Right atrium auricular region (tissue), 2 donors: ENCODE measurements around the gene CNTN5. TPM values are rescaled to one million over a fixed set of nuclear protein-coding genes. Genes with fewer than 3 reads are reported as not detected.

ENCODE experiments used
- DNase-seq: peaks from one replicate; pipeline ENCODE4 v3.0.0-alpha.2; 2019; ENCODE audit warnings: low spot score
- H3K27ac ChIP-seq, 2 donors: fragments of 200-600 bp; sonication (generic); 1 replicate in 1 of 2; 2 replicates in 1 of 2; pipeline ENCODE4 v1.5.1; 2016 to 2019
- H3K27me3 ChIP-seq, 2 donors: fragments of 200-600 bp; sonication (generic); one replicate each; pipeline versions ENCODE4 v1.5.1 to v1.6.0; 2017 to 2019
- H3K36me3 ChIP-seq: fragments of 200-600 bp; sonication (generic); one replicate; pipeline ENCODE4 v1.5.1; 2016
- H3K4me1 ChIP-seq, 2 donors: fragments of 200-600 bp; sonication (generic); one replicate each; pipeline versions ENCODE4 v1.5.1 to v1.6.0; 2017 to 2019
- H3K4me3 ChIP-seq, 2 donors: fragments of 200-600 bp; sonication (generic); 1 replicate in 1 of 2; 2 replicates in 1 of 2; pipeline ENCODE4 v1.5.1; 2017 to 2019; ENCODE audit warnings: mild to moderate bottlenecking in 1 of 2, moderate library complexity in 1 of 2
- H3K9me3 ChIP-seq, 2 donors: fragments of 200-600 bp; sonication (generic); one replicate each; pipeline ENCODE4 v1.5.1; 2019
- total RNA-seq, 2 donors: library from RNA; depleted of rRNA; stranded (reverse); fragments of >200 nt; gene quantifications; one replicate each; pipeline ENCODE4 v1.1.0, GENCODE V29; 2016
- TF ChIP-seq, protein P1 (sequence below), 2 donors: fragments of 200-600 bp; sonication (generic); IDR thresholded peaks; one replicate each; pipeline ENCODE4 v1.5.1; 2019; ENCODE audit warnings: antibody characterized with exemption in 2 of 2

Gene CNTN5
- total RNA-seq, 2 donors from 2014 or later: not detected

DNA sequence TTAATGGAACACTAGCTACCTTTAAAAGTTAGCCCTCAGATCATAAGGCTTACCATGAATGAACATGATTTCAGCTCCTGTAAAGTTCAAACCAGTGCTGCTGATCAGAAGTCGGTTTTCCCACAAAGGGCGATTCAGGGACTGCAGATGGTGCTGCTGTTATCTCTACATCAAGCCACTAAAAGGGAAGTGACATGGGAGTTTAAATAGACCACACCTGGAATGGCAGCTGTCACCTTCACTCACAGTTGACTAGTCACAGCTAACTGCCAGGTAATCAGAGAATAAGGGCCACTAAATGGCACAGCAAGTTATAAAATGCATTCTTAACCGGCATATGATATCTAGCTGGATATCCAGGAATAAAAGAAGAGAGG lies 1085.2 kb downstream of the CNTN5 start:
- H3K27me3 ChIP-seq: no peaks in the 10 kb centered on the region
- no peak for DNase-seq
- no peaks in the 10 kb centered on the region for H3K9me3 ChIP-seq
- TF ChIP-seq, protein P1, sequence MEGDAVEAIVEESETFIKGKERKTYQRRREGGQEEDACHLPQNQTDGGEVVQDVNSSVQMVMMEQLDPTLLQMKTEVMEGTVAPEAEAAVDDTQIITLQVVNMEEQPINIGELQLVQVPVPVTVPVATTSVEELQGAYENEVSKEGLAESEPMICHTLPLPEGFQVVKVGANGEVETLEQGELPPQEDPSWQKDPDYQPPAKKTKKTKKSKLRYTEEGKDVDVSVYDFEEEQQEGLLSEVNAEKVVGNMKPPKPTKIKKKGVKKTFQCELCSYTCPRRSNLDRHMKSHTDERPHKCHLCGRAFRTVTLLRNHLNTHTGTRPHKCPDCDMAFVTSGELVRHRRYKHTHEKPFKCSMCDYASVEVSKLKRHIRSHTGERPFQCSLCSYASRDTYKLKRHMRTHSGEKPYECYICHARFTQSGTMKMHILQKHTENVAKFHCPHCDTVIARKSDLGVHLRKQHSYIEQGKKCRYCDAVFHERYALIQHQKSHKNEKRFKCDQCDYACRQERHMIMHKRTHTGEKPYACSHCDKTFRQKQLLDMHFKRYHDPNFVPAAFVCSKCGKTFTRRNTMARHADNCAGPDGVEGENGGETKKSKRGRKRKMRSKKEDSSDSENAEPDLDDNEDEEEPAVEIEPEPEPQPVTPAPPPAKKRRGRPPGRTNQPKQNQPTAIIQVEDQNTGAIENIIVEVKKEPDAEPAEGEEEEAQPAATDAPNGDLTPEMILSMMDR (IDR thresholded peaks at IDR 0.05): no peak
- H3K36me3 ChIP-seq: no peaks in the 10 kb centered on the region
- H3K4me1 ChIP-seq: no peaks in the 10 kb centered on the region
- no peak overlapping the region for H3K27ac ChIP-seq
- H3K4me3 ChIP-seq: no peak overlapping the region

DNA sequence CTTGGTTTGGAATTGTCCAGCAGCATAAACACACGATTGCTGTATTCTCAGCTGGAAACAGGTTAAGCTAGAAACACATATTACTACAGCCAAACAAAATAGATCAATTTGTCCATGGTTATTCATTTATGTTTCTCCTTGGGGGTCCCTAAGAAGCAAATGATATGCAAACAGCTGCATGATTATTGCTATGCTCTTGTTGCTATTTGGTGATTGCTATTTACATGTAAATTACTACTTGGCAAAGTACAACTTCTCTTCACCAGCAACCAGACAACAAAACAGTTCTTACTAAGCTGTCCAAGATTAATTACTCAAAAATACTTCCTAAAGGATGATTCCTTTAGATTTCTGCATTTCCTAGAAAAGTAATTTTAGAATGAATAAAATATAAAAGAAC lies 1098.4 kb downstream of the CNTN5 start:
- TF ChIP-seq, protein P1 (IDR thresholded peaks at IDR 0.05): no peak
- no peaks in the 10 kb centered on the region for H3K9me3 ChIP-seq

DNA sequence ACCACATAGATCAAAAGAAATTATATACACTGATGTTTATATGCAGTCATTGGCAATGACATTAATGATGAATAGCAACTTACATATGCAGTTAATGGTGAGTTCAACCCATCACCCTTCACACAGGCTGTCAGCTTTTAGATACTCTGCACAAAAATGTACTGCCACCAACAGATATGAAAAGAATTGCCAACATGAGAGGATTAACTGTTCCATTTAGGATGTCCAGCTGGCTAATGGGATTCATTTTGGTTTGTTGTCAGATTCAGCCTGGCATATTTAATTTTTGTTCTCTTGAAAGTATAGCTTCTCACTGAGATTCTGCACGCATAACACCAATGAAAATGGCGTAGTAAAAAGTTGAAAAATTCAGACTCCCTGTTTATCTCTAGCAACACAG lies 1112.4 kb downstream of the CNTN5 start:
- H3K4me3 ChIP-seq: no peak overlapping the region
- no peaks in the 10 kb centered on the region for H3K27me3 ChIP-seq
- TF ChIP-seq, protein P1 (IDR thresholded peaks at IDR 0.05): no peak
- no peaks in the 10 kb centered on the region for H3K9me3 ChIP-seq
- no peak overlapping the region for H3K27ac ChIP-seq
- H3K4me1 ChIP-seq: no peaks in the 10 kb centered on the region
- DNase-seq: no peak
- H3K36me3 ChIP-seq: no peaks in the 10 kb centered on the region

More for the DNA sequence above, 1098.4 kb downstream of the CNTN5 start:
- H3K27ac ChIP-seq: no peak overlapping the region
- no peaks in the 10 kb centered on the region for H3K27me3 ChIP-seq
- H3K4me1 ChIP-seq: no peaks in the 10 kb centered on the region
- no peak for DNase-seq
- H3K4me3 ChIP-seq: no peak overlapping the region
- no peaks in the 10 kb centered on the region for H3K36me3 ChIP-seq

DNA sequence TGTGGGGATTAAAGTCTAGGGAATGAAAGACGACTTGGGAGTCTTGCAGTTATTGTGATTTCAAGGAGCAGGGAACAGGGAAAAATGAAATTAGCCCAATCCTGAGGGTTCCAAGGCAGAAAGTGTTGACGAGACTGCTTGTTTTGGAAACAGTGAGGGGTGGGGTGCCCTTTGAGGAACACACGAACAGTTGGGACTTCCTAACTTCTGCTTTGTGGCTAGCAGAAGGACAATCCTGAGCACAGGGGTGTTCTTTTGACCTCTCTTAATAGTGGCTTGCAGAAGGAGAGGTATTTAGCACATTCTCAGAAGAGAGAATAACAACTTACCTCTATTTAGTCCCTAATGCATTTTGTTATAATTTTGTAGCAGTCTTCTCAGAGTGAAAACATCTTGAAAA lies 1120.5 kb downstream of the CNTN5 start:
- TF ChIP-seq, protein P1 (IDR thresholded peaks at IDR 0.05): no peak
- no peak for DNase-seq
- Histone ChIP-seq H3K27ac (no peak overlapping the region), H3K4me3 (no peak overlapping the region), H3K36me3 (no peaks in the 10 kb centered on the region), H3K4me1 (no peaks in the 10 kb centered on the region), H3K27me3 (no peaks in the 10 kb centered on the region), H3K9me3 (no peaks in the 10 kb centered on the region)

DNA sequence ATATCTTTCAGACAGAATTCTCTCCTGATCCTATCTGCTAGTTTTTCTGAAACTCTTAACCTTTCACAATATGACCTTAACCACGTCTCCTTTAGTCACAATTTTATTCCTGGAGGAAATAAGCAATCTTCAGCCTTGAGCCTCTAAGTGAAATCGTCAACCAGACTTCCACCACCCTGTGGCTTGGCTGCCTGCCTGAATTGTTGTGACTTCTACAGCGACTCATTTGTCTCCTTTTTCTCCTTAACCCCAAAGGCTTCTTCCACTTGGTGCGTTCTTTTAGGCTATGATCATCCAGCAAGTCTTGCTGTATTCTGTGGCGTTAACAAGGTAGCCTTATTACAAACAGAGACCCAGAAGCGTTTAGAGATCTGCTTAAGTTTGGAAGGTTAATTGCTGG lies 1131.2 kb downstream of the CNTN5 start:
- TF ChIP-seq, protein P1 (IDR thresholded peaks at IDR 0.05): no peak
- no peaks in the 10 kb centered on the region for H3K27me3 ChIP-seq
- H3K27ac ChIP-seq: no peak overlapping the region
- peaks cover 0 to 5% of the 10 kb centered on the region in 2 donors for H3K9me3 ChIP-seq
- no peak overlapping the region for H3K4me3 ChIP-seq
- no peaks in the 10 kb centered on the region for H3K4me1 ChIP-seq
- H3K36me3 ChIP-seq: no peaks in the 10 kb centered on the region
- no peak for DNase-seq

DNA sequence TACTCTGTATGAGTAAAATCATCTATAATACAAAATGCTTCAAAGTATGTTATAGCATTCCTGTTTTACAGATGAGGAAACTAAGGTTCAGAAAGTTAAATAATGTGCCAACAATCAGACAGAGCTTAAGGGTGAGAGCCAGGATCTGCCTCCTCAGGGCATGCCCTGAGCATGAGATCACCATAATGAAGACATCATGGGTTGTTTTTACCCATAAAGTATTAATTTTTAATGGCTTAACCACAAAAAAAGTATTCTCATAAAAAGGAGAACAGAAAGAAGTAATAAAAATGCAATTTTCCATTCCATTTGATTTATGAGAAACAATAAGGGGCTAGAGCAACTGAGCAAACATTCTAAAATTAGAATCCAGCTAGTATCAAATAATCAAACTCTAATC lies 1132.0 kb downstream of the CNTN5 start:
- Histone ChIP-seq H3K4me3 (no peak overlapping the region), H3K27me3 (no peaks in the 10 kb centered on the region), H3K9me3 (peaks cover 0 to 5% of the 10 kb centered on the region in 2 donors), H3K4me1 (no peaks in the 10 kb centered on the region), H3K36me3 (no peaks in the 10 kb centered on the region), H3K27ac (no peak overlapping the region)
- DNase-seq: no peak
- TF ChIP-seq, protein P1 (IDR thresholded peaks at IDR 0.05): no peak
